ENCODE results near the gene CEP104. TPM values are rescaled to one million over a fixed set of nuclear protein-coding genes. Genes with fewer than 3 reads are reported as not detected.

Gene CEP104
- total RNA-seq, 1 experiment from 2014 or later: 34.3 TPM

DNA sequence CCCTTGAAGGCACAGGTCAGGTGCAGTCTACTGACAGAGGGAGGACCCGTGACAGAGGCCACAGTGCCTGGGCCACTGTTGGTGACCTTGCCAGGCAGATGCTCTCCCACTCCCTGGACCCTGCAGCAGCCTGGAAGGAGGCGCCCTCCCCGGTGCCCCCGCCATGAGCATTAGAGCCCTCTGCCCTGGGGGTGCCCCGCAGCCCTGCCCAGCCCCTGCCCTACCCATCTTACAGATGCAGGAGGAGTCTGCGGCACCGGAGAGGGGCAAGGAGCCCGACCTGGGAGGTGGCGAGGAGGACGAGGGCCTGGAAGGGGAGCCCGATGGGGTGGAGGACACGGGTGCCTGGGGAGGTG lies 94.2 kb downstream of the CEP104 start:
- CTCF ChIA-PET: no interaction called here
- Mint-ChIP-seq H3K4me1 (ENCODE audit: low read depth, unreplicated experiment) (no peaks in the 10 kb centered on the region), H3K9me3 (ENCODE audit: low read depth, unreplicated experiment) (peaks cover 4% of the 10 kb centered on the region), H3K36me3 (ENCODE audit: insufficient read depth, unreplicated experiment) (no peaks in the 10 kb centered on the region), H3K4me3 (ENCODE audit: low read depth, unreplicated experiment) (no peak overlapping the region), H3K27ac (ENCODE audit: unreplicated experiment) (no peak overlapping the region), H3K27me3 (ENCODE audit: unreplicated experiment) (peaks cover 95% of the 10 kb centered on the region)
- DNase-seq: no peak
- no peak for TF ChIP-seq CTCF (IDR thresholded peaks at IDR 0.05; ENCODE audit: unreplicated experiment)
- no TSS peak for BruUV-seq (replicated peaks)
- intact Hi-C loops (cut with micrococcal nuclease; ENCODE audit: unreplicated experiment): no loop called here

DNA sequence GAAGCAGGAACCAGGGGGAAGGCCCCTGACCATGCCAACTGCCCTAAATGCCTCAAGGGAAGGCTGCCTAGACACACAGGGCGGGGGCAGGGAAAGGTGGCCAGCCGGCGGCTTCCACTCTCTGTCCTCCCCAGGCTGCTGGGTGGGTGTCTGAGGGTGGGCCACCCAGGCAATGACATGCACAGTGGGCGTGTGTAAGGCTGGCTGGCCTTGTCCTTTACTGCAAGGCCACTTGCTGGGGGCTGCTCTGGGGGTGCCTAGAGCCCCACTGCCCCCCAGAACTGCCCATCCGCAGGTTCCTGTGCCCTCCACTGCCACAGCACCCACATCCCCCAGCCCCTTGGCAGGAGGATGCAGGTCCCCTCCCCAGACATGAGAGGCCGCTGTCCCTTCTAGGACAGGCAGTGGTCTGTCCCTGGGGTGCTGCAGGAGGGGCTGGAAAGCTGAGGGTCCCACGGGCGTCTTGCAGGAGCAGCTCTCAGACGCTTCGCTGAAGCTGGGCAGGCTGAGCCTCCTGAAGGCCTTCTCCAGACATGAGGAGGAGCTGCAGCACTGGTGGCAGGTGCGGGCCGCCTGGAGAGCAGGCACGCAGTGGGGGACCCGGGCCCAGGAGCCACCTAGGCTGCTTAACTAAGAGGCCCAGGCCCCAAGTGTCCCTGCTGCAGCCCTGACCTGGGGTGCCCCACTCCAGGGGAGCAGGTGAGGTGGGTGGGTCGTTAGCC lies 94.7 kb downstream of the CEP104 start:
- H3K27me3 Mint-ChIP-seq (ENCODE audit: unreplicated experiment): peaks cover 92% of the 10 kb centered on the region
- H3K4me1 Mint-ChIP-seq (ENCODE audit: low read depth, unreplicated experiment): no peaks in the 10 kb centered on the region
- CTCF ChIA-PET: no interaction called here
- H3K9me3 Mint-ChIP-seq (ENCODE audit: low read depth, unreplicated experiment): peaks cover 4% of the 10 kb centered on the region
- intact Hi-C loops (cut with micrococcal nuclease; ENCODE audit: unreplicated experiment): no loop called here
- no peak for TF ChIP-seq CTCF (IDR thresholded peaks at IDR 0.05; ENCODE audit: unreplicated experiment)
- no TSS peak for BruUV-seq (replicated peaks)
- no peak for DNase-seq
- no peak overlapping the region for H3K27ac Mint-ChIP-seq (ENCODE audit: unreplicated experiment)
- H3K36me3 Mint-ChIP-seq (ENCODE audit: insufficient read depth, unreplicated experiment): no peaks in the 10 kb centered on the region
- H3K4me3 Mint-ChIP-seq (ENCODE audit: low read depth, unreplicated experiment): no peak overlapping the region

Other genes starting within 250 kb of the CEP104 start
- 32.4 and 33.8 TPM in 2 replicates for gene MEGF6, start 245.7 kb downstream of the CEP104 start, total RNA-seq (2022)
- 22.5 and 27.3 TPM in 2 replicates for gene TPRG1L, start 232.2 kb downstream of the CEP104 start, total RNA-seq (2022)
- gene WRAP73, start 207.1 kb downstream of the CEP104 start, total RNA-seq (2022): 14.9 and 18.6 TPM in 2 replicates
- gene TP73, start 204.7 kb downstream of the CEP104 start, total RNA-seq (2022): 0.34 and 0.54 TPM in 2 replicates
- gene CCDC27, start 104.8 kb downstream of the CEP104 start, total RNA-seq (2022): not detected in 2 replicates
- gene SMIM1, start 84.5 kb downstream of the CEP104 start, total RNA-seq (2022): 2.7 and 4.2 TPM in 2 replicates
- 35.8 and 38.1 TPM in 2 replicates for gene LRRC47, start 60.7 kb downstream of the CEP104 start, total RNA-seq (2022)
- 6.5 and 6.6 TPM in 2 replicates for gene DFFB, start 265 bp upstream of the CEP104 start, total RNA-seq (2022)
- 20.9 and 21.1 TPM in 2 replicates for gene C1orf174, start 43.1 kb upstream of the CEP104 start, total RNA-seq (2022)